GM12873 (cell line): ENCODE data around the gene PEBP1.

ENCODE experiments used
- TF ChIP-seq, protein P1 (sequence below): IDR thresholded peaks from 2 replicates; pipeline ENCODE4 v1.5.1; 2012; ENCODE audit warnings: low read depth, mild to moderate bottlenecking, moderate library complexity, low read length, control low read depth; ENCODE audit not compliant: insufficient read depth; ENCODE audit errors: missing control alignments

PEBP1 gene

DNA sequence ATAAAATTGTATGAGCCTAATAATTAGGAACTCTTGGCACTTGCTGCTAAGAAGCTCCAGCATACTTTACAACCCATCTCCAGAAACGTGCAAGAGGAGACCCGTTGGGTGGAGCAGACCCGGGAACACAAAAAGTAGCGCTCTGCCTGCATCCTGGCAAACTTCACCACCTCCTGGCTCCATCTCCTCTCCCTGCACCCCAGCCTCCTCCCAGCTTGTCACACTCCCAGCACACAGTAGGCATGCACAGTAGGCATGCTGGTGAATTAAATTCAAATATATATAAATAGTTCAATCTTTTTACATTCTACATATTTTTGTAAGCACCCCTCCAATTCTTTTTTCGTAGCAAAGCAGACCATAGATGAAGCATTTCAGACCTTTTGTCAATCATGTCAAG lies 33.3 kb upstream of the PEBP1 start:
- TF ChIP-seq, protein P1, sequence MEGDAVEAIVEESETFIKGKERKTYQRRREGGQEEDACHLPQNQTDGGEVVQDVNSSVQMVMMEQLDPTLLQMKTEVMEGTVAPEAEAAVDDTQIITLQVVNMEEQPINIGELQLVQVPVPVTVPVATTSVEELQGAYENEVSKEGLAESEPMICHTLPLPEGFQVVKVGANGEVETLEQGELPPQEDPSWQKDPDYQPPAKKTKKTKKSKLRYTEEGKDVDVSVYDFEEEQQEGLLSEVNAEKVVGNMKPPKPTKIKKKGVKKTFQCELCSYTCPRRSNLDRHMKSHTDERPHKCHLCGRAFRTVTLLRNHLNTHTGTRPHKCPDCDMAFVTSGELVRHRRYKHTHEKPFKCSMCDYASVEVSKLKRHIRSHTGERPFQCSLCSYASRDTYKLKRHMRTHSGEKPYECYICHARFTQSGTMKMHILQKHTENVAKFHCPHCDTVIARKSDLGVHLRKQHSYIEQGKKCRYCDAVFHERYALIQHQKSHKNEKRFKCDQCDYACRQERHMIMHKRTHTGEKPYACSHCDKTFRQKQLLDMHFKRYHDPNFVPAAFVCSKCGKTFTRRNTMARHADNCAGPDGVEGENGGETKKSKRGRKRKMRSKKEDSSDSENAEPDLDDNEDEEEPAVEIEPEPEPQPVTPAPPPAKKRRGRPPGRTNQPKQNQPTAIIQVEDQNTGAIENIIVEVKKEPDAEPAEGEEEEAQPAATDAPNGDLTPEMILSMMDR: no peak

DNA sequence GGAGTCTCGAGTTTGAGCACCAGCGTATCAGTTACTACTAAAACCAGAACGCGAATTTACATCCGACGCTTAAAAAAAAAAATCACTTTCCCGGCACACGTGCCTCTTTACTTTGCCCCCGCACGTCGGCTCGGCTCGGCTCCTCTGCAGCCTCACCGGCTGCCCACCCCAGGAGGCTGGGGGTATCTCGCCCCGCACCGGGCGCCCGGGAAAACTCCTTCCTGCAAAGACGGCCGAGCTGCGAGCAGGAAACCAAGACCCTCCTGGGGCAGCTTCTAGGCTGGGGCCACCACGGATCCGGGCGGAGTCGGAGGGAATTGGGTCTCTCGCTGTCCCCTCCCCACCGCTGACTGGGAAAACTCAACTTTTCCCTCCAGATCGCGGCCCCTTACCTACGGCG lies 32.7 kb upstream of the PEBP1 start:
- TF ChIP-seq, protein P1: no peak

DNA sequence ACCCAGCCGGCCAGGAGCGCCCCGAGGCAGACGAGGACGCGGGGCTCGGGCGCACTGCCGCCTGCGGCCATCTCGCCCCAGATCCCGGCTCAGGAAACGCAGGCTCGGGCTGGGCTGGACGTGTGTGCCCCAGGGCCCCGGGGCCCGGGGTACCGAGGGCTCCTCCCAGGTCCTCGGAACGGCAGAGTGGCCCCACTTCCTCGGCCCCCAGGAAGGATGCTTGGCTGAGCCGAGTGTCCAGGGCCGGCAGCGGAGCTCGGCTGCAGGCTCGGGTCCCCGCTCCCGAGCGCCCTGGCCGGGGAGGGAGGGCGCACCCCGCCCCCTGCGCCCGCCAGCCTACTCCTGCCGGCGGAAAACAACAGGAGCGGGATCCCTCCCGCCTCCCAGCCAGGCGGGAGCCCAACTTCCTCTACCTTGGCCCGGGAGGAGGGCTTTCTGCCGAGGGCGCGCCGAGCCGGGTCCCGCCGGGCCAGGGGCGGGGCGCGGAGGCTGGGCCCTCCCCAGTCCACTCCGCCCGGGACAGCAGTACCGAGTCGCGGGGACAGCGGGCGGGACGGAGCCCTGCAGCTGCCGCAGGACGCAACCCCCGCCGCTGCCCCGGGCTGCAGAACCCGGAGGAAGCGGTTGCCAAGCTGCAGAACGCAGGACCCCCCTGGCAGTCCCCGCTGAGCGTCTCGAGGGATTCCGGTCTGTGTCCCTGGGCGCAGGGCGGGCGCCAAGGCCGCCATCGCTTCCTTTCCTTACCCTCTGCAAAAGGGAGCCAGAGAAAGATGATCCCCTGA lies 32.1 kb upstream of the PEBP1 start, which contains the start of gene VSIG10:
Gene VSIG10 (minus strand): TSS at position 411 of the 782 bp plus-strand sequence. CDS start 340 bp downstream, at position 71.
- TF ChIP-seq, protein P1: no peak

DNA sequence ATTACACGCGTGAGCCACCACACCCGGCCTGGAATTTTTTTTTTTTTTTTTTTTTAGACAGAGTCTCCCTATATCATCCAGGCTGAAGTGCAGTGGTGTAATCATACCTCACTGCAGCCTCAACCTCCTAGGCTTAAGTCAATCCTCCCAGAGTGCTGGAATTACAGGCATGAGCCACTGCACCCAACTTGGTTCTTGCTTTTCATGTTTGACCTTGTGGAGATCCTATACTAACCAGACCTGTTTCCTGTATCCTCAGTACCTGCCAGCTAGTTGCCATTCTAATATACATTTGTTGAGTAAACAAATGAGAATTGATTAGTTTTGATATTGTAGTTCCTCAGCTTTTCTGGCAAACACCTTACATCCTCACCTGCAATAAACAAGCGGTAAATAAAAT lies 28.9 kb upstream of the PEBP1 start:
- TF ChIP-seq, protein P1: no peak

DNA sequence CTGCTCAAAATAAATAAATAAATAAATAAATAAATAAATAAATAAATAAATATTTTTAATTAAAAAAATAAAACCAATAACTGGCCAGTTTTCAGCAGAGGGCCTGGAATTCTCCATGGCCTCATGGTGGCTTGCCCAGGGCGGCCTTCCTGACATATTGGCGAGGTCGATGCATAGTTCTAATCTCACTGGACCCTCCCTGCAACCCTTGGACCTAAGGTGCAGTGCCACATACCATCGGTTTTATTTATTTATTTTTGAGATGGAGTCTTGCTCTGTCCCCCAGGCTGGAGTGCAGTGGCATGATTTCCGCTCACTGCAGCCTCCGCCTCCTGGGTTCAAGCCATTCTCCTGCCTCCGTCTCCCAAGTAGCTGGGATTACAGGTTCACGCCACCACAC lies 28.2 kb upstream of the PEBP1 start:
- TF ChIP-seq, protein P1: no peak

DNA sequence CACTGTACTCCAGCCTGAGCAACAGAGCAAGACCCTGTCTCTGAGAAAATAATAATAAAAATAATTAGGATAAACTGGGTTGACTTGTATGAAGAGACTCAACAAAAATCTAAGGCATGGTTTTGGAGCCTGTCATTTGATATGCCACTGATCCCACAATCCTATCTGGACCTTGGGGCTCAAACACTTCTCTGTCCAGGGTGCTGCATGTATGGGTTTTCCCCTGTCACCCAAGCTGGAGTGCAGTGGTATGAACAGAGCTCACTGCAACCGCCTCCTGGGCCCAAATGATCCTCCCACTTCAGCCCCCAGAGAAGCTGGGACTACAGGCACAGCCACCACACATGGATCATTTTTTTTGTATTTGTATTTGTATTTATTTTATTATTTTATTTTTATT lies 26.8 kb upstream of the PEBP1 start:
- TF ChIP-seq, protein P1: no peak

DNA sequence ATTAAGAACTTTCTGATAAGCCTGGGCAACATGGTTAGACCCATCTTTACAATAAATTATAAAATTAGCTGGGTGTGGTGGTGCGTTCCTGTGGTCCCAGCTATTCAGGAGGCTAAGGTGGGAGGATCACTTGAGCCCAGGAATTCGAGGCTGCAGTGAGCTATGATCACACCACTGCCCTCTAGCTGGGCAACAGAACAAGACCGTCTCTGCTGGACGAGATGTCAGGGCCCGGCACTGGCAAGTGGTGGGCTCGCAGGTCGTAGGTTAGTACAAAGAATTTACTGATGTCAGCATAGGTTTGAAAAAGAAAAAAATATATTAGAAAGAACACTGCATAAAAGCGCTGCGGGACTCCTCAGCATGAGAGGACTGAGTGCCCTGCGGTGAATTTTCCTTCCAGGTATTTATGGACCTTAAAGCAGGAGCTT lies 16.5 kb upstream of the PEBP1 start:
- TF ChIP-seq, protein P1: no peak
